Neural crest cell (in vitro differentiated cells): ENCODE data around the gene ADRA2C. TPM values are rescaled to one million over a fixed set of nuclear protein-coding genes. Genes with fewer than 3 reads are reported as not detected.

Source experiments
- DNase-seq: peaks from one replicate; pipeline ENCODE4 v3.0.0; 2021; ENCODE audit warnings: low read depth, mixed read lengths, low spot score
- H3K27ac Mint-ChIP-seq: one replicate; pipeline ENCODE4 v1.8.0; 2021; ENCODE audit warnings: mild to moderate bottlenecking, mixed read lengths; ENCODE audit not compliant: unreplicated experiment
- H3K27me3 Mint-ChIP-seq: 2 replicates; pipeline ENCODE4 v1.8.0; 2021; ENCODE audit warnings: low read depth, mild to moderate bottlenecking, mixed read lengths
- H3K36me3 Mint-ChIP-seq: 2 replicates; pipeline ENCODE4 v1.8.0; 2021; ENCODE audit warnings: low read depth, mild to moderate bottlenecking, mixed read lengths
- H3K4me1 Mint-ChIP-seq: 2 replicates; pipeline ENCODE4 v1.8.0; 2021; ENCODE audit warnings: mixed read lengths
- H3K4me3 Mint-ChIP-seq: one replicate; pipeline ENCODE4 v1.8.0; 2021; ENCODE audit warnings: mild to moderate bottlenecking, mixed read lengths
- H3K9me3 Mint-ChIP-seq: 2 replicates; pipeline ENCODE4 v1.8.0; 2021; ENCODE audit warnings: mixed read lengths
- CTCF ChIP-seq: fragments of 200-600 bp; sonication (generic); conservative IDR thresholded peaks from 2 replicates; pipeline ENCODE4 v1.5.0; 2021; ENCODE audit warnings: antibody characterized with exemption, mild to moderate bottlenecking
- total RNA-seq: library from RNA; stranded (reverse); gene quantifications from 2 replicates; pipeline ENCODE4 v1.2.1, GENCODE V29; 2021

The ADRA2C gene
- total RNA-seq, 1 donor from 2014 or later = 6.1 TPM

- H3K27me3 Mint-ChIP-seq = peaks cover 7% of the 10 kb centered on the region
- H3K36me3 Mint-ChIP-seq = no peaks in the 10 kb centered on the region
- DNase-seq = no peak
- no peak for TF ChIP-seq CTCF
- H3K27ac Mint-ChIP-seq = no peak overlapping the region
- no peak overlapping the region for H3K4me3 Mint-ChIP-seq
- no peaks in the 10 kb centered on the region for H3K4me1 Mint-ChIP-seq
- no peaks in the 10 kb centered on the region for H3K9me3 Mint-ChIP-seq
Observed at GRCh38 chr4:3816983-3817960, 51.1 kb downstream of the ADRA2C start.

Other genes starting within 250 kb of the ADRA2C start
- 106 and 116 TPM in 2 replicates for gene LRPAP1, start 234.0 kb upstream of the ADRA2C start, total RNA-seq